DLD1 (cell line): ENCODE measurements around the gene TMEM247.

Experiments used
- in situ Hi-C: cut with HindIII; loops from 2 replicates; pipeline ENCODE4 v1.10.0; 2017; ENCODE audit warnings: low sequenced_read_pairs

TMEM247 gene

DNA sequence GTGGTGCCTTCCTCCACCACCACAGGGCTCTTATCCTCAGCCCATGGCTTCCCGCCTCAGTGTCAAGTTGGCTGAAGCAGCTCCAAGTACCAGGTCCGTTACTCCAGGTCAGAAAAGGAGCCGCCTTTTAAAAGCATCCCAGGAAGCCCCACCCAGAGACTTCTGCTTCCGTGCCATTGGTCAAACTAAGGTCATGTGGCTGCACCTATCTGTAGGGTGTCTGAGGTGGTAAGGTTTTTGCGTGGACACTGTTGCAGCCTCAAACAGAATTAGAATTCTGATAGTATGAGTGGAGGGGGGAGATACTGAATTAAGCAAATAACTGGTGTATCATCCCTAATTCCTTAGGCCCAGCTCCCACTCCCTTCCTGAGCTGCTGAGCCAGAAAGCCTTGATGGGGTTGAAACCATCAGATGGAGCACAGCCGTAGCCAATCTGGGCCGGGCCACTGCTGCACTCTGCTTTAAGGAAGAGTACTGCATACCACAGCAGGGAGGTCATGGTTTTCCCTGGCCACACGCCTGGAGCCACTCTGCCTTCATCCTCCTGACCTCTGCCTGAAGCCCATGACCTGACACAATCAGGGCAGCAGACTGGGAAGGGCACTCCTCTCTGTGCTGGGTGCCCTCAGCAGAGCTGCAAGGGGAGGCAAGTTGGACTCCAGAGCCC lies 8.4 kb downstream of the TMEM247 start:
- in situ Hi-C loops: no loop called here

DNA sequence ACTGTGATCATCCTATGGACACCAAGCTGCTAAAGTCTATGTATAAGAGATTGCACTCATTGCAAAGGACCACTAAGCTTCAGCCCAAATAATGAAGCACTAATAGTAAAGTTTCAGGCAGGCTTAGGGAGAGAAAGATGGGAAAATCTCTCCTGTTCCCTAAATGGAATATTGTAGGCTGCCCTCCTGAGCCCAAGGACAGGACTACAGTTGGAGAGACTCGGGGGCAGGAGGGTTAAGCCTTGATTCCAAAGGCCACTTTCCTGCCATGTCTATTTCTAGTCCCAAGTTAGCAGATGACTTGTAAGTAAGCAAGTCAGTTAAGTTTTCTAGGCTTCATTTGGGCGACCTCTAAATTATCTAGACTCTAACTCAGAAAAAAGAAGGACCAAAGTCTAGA lies 9.0 kb downstream of the TMEM247 start:
- in situ Hi-C loops: no loop called here

DNA sequence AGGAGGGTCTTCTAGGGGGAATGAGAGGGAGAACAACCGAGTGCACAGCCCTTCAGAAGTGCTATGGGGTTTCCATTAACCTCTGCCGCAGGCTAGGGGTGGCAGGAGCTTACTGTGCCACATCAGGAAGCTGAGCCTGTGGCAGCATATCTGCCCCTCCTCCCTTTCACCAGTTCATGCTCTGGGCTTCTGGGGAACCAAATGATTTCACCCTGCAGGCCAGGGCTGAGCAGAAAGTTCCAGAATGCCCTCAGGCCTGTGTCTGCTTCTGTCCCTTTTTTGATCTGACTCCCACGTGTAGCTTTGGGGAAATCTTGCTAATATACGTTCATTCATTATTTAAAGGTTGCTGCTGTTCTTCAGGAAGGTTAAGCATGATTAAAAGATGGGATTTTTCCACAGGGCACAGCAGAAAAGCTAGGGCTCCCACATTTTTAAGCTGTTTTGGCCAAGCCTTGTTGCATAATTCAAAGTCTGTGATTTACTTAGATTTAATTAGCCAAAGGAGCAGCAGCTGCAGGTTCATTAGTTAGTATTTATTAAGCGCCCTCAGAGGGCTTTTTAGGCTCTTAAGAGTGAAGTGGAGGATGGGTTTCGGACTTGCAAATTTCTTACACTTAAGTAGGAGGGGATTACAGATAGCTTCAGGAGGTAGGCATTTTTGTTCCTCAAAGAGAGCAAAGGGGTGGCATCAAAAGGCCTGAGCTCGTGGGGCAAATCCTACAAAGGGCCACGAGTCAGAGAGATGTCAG lies 10.2 kb downstream of the TMEM247 start:
- in situ Hi-C loops: no loop called here

DNA sequence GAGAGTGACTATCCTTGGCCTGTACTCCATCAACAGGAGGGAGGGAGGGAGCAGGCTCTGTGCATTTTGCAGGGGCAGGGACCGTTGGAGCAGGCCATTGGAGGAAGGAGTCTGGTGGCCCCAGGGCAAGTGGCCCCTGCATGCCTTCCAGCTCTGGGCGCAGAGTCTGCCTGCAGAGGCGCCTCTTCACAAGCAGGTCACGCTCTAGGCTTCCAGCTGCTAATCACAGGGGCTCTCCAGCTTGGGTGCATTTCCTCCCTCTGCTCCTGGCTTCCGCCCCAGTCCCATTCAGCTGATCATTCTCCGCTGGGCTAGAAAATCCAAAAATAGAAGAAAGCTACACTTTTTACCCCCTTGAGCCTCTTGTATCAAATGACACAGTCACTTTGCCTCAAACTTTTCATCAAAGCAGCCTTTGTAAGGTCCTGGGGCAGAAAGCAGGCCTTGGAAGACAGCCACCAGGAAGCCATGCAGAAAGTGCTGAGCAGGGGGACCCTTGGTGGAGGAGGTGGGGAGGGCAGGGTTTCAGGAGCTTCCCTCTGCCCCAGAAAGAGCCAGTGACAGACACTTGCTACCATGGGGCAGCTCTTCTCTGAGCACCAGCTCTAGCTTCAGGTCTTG lies 11.3 kb downstream of the TMEM247 start:
- in situ Hi-C loops: no loop called here

DNA sequence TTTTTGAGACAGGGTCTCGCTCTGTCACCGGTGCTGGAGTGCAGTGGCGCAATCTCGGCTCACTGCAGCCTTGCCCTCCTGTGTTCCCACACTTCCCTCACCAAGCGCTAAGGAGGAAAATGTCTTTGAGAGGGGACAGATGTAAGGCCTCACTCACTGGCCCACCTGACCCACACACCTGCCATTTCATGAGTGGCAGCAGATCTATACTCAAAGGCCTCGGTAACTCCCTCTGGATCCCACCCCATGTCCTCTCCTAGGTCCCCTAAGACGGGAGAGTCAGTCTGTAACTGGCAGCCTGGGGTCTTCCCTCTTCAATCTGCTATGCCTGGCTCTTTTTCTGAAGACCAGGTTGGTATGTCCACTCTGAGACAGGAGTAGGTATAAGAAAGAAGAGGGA lies 12.9 kb downstream of the TMEM247 start:
- in situ Hi-C loops: no loop called here

DNA sequence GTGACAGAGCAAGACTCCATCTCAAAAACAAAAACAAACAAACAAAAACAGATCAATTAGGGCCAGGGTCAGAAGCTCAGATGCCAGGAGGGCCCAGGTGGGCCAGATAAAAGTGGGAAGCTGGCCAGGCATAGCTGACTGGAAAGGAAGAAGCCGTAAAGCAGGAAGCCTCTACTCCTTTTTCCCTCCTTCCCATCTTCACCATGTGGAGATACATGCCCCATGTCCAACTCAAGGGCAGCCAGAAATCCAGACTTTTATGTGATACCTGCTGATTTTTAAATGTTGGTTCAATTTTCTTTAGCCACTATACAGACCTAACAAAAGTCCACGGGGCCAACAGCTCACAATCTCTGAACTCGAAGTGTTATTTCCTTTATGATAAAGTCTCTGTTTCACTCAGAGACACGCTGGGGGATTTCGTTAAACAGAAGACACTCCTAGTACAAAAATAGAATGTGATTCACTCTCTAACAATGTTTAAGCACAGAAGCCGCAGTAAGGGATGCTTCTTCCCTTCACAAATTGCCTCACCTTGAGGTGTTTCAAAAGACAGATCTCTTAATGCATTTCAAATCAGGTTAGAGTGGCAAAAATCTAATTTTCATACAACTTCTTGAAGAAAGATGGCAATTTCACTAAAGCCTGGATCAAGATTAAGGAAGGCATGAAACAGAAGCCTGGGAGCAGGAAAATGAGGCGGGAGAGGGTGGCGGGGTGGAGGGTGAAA lies 14.0 kb downstream of the TMEM247 start:
- in situ Hi-C loops: no loop called here

DNA sequence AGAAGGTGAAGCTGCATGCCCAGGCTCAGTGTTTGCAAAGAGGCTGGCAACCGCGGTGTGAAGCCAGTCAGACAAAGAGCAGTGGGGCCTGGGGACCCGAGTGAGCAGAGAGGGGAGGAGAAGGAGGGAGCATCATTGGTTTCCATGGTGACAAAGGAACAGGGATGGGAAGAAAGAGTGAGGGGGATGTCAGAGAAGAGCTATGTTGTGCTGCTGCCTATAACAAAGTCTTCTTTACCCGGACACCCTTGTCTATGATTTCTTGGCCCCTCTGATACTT lies 14.5 kb downstream of the TMEM247 start:
- in situ Hi-C loops: no loop called here

DNA sequence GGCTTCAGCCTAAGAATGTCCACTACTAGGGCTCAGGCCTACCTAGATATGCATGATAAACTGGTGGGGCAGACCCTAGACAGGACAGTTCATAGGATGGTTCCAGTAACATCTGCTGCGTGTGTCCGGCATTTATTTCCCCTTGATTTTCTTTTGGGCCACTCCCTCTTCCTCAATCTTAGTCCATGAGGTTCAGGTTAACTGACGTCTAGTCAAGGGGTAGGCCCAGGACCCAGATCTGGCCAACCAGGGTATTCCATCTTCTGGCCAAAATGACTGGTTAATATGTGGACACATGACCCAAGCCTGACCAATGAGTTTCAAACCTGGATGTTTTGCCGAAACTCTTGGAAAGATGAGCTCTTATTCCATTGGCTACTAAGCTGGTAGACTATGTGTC lies 15.2 kb downstream of the TMEM247 start:
- in situ Hi-C loops: no loop called here

DNA sequence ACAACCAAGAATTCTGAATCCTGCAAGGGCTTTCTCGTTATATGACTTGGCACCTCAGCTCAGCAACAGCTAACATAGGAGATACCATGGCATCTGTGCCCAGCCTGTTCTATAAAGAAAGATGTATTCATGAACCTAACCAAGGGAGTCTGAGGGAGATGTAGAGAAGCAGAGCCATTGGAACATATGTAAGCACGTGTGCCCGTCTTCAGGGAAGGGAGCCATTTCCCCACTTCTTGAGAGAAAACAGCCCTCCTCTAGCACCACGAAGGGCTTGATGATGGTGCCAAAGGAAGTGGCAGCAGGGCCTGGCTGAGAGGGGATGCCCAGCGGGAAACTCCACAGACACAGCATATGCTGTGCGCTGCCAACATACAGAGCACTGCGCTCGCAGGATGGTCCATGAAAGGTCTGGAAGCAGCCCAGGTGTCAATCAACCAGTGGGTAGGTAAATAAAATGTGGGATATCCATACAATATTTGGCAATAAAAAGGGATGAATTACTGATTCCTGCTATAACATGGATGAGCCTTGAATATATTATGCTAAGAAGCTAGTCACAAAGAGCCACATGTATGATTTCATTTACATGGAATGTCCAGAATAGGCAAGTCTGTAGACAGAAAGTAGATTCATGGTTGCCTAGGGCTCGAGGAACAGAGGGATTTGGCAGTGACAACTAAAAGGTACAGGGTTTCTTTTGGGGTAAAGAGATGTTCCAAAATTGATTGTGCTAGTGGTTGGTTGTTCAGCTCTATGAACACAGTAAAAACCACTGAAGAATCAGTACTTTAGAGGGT lies 16.1 kb downstream of the TMEM247 start:
- in situ Hi-C loops: no loop called here

DNA sequence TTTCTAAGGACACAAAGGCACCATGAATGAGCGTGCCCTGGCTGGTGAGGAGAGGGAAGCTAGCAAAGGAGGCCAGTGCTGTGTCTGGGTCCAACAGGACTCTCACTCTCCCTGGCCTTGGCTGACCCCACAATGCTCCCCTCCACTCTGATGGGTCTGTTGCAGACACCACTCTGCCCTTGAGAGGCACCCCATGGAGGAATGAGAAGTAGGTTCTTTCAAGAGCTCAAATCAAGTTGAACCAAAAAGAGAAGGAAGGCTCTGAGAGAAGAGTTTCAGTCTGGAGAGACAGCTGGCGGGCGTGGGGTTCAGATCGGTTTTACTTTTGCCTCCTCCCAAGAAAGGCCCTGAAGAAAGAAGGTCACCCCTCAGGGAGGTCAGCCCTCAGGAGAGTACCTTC lies 18.4 kb downstream of the TMEM247 start:
- in situ Hi-C loops: no loop called here

DNA sequence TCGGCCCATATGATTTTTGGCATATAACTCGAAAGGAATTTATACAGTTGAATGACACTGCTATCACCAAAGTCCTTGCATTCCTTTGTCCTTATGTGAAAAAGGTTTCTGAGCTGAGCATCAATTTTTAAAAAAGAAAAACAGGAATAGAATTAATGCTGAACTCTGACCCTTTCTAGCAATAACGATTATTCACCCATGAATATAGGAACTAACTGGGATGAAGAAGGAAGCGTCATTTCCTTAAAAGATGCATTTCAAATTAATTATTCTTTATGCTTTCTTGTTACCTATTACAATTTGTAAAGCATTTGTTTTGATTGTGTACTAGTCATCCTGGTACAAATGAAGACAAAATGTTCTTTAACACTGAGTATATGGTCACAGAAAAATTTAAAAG lies 19.3 kb downstream of the TMEM247 start:
- in situ Hi-C loops: no loop called here

DNA sequence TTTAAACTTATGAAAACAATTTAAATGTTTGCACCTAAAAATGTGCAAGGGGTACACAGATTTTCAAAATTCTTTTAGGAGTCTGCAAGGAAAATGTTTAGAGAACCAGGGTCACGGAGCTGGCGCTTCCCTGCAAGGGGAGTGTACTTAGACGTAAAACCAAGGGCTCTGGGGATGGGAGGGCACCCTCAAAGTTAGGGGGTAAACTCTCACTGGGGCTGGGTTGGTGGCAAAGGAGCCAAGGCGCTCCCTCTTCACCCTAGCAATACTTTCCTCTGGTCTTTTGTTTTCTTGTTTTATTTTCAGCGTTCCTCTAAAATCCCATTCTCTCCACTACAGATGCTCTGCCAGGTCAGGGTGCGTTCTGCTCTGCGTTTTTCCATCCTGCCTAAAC lies 20.0 kb downstream of the TMEM247 start:
- in situ Hi-C loops: no loop called here

DNA sequence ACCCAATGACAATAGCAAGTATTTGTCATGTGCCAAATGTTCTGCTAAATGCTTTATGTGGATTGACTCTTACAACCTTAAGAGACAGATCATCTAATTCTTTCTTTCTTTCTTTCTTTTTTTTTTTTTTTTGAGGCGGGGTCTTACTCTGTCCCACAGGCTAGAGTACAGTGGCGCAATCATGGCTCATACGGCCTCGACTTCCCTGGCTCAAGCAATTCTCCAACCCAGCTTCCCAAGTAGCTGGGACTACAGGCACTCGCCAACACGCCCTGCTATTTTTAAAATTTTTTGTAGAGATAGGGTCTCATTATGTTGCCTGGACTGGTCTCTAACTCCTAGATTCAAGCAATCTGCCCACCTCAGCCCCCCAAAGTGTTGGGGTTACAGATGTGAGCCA lies 21.4 kb downstream of the TMEM247 start:
- in situ Hi-C loops: no loop called here

DNA sequence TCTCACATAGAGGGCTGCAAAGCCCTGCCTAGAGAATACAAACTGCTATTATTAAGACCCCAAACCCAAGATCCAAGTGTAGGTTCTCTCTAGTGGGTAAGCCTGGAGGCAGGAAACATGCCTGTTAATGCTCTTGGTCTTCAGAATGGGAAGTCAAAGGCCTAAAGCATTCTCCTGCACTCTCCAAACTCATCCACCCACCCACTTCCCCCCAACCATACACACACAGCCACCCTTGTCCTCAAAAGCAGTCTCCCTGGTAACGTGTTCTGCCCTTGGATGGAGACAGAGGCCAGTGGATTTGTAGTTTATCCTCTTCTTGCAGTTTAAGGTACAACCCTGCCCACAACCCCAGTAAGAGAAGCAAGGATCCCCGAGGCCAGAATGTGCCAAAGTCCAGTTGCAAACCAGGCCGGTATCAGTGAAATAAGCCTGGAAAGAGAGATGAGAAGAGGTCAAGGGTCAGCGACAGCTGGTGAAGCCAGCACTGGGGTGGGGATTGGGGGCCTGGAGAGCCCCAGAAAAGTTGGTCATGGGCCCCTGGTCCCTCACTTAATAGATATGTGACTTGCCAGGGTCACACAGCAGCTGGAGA lies 23.0 kb downstream of the TMEM247 start:
- in situ Hi-C loops: no loop called here

DNA sequence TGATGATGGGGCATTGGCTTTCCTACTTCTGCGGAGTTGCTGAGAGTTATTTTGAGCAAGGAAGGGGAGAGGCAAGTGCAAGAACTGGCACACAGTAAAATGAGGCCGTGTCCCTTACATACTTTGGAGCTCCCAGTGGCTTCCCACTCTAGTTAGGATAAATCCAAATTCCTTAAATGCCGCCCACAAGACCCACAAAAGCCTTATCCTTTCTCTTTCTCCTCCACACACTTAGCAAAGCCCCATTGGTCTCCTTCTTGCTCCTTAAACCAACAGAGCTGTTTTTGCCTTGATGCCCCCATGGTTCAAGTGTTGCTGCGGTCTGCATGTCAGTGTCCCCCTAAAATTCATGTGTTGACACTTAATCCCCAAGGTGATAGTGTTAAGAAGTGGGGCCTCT lies 24.3 kb downstream of the TMEM247 start:
- in situ Hi-C loops: no loop called here

DNA sequence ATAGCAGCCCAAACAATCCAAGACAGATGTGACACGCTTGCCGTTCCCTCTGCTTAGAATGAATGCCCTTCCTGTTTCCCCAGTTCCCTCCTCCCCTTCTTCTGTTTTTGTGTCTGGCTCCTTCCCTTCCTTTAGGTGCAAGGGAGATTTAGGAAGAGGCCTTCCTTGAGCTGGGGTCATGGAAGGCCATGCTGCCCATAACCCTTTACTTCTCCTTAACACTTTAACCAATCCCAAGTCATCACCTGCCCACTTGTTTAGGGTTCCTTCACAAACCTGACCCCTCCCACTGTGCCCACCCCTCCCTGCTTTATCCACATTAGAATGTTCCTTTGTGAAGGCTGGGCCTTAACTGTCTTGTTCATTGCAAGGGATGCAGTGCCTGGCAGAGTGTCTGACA lies 24.9 kb downstream of the TMEM247 start:
- in situ Hi-C loops: no loop called here

DNA sequence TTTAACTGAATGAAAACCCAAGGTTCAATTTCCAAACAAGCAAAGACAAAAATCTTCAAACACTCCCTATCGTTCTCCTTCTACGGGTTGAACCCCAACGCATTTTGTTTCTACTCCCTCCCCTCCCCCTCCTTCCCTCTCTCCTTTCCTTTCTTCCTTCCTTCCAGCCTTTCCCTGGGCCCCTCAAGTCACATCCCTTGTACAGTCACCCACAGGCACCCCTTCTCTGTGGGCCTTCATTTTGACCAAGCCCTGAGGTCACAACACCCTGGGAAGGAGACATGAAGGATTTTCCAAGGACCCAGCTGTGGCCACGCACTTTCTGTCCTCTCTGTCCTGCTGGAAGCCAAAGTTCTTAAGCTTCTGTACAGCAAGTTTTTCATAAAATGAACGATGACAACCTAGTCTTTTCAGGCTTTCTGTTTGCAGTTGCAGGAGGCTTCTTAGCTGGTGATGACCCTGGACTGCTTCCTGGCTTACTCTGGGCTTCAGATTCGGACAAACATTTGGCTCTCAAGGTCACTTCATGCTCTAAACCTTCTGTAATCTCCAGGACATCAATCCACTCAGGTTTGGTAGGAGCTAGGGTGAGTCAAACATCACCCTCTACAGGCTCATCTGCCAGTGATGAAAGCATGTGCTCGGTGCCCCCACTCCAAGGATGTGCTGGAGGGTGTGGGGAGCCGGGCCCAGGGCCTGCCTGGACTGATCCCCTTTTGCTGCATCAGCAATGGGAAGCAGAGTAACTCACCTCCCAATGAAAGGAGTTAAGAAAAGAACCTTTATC lies 25.5 kb downstream of the TMEM247 start:
- in situ Hi-C loops: no loop called here

DNA sequence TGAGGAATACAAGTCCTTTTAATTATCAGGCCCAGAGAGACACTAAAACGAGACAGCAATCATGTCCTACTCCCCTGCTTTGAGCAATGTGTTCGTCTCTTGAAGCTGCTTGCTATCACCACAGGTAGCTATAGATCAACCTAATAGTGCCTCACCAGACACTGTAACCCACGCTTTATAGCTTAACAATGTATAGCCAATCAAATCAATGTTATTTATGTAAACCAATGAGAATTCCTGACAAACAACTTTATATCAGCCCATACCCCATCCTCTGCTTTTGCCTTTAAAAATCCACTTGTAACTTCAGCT lies 26.1 kb downstream of the TMEM247 start:
- in situ Hi-C loops: no loop called here

DNA sequence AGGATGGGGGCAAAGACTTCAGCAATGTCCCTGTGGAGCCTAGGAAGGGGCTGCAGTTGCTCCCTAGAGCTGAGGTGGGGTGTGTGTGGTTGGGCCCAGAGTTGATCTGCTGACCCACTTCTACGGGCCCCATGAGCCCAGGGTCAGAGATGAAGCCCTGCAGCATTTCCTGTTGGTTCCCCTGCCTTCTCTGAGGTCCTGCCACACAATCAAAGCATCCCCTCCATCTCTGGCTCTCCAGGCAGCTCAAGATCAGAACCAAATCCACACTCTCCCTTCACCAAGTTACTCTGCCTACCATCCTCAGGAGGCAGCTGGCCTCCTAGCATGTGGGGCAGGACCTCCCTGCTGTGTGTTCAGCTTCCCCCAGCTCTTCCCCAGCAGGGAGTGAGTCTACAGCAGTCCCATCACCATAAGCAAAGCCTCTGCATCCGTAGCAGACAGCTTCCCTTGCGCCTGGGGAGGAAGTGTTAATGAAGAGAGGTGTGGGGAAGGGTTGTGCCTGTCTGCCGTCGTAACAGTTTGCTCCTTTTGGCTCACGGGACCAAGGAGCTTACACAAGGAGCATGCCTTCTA lies 26.9 kb downstream of the TMEM247 start:
- in situ Hi-C loops: no loop called here

DNA sequence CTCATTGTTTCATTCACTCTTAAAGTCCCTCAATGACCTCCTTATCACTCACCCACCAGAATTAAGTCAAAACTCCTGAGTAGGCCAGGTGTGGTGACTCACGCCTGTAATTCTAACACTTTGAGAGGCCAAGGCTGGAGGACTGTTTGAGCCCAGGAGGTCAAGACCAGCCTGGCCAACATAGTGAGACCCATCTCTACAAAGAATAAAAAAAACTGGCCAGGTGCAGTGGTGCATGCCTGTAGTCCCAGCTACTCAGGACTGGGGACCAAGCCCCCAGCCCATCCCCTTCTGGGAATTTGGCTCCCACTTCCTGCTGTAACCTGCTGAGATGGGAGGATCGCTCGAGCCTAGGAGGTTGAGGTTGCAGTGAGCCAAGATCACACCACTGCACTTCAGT lies 28.9 kb downstream of the TMEM247 start:
- in situ Hi-C loops: no loop called here
